GM12878 (cell line): ENCODE measurements around the gene ADD1. TPM values are rescaled to one million over a fixed set of nuclear protein-coding genes. Genes with fewer than 3 reads are reported as not detected.

Experiments
- ATF2 ChIP-seq: IDR thresholded peaks from 2 replicates; pipeline ENCODE4 v1.6.1; 2012; ENCODE audit warnings: low read length, inconsistent platforms
- BCL3 ChIP-seq: IDR thresholded peaks from 2 replicates; pipeline ENCODE4 v1.6.1; 2011; ENCODE audit warnings: borderline replicate concordance, low read depth, mild to moderate bottlenecking, moderate library complexity, low read length; ENCODE audit not compliant: insufficient read depth, poor library complexity, severe bottlenecking
- CHD1 ChIP-seq: IDR thresholded peaks from 2 replicates; pipeline ENCODE4 v1.6.1; 2012; ENCODE audit warnings: low read depth, low read length, improper control_type of control experiment
- EGR1 ChIP-seq, 2 experiments: IDR thresholded peaks; 1 replicate in 1 of 2; 2 replicates in 1 of 2; pipeline ENCODE4 v1.6.1; 2011 to 2012; ENCODE audit warnings: low read depth in 2 of 2, low read length in 2 of 2, borderline replicate concordance in 1 of 2, mild to moderate bottlenecking in 1 of 2, moderate library complexity in 1 of 2
- FOS ChIP-seq: IDR thresholded peaks from 3 replicates; pipeline ENCODE4 v1.6.1; 2011; ENCODE audit warnings: borderline replicate concordance; ENCODE audit not compliant: insufficient read length; ENCODE audit errors: extremely low read depth
- HSF1 ChIP-seq: fragments of 150-350 bp; IDR thresholded peaks from 2 replicates; pipeline ENCODE4 v1.6.1; 2014; ENCODE audit warnings: mild to moderate bottlenecking, low read depth, low read length
- IKZF1 ChIP-seq: fragments of 450-650 bp; conservative IDR thresholded peaks from 2 replicates; pipeline ENCODE4 v1.6.1; 2017; ENCODE audit warnings: antibody characterized with exemption, mild to moderate bottlenecking
- IKZF2 ChIP-seq, 2 experiments: fragments of 450-650 bp; IDR thresholded peaks; 2 replicates each; pipeline ENCODE4 v1.6.1; 2017; ENCODE audit warnings: mild to moderate bottlenecking in 2 of 2, moderate library complexity in 2 of 2
- IRF4 ChIP-seq: IDR thresholded peaks from 2 replicates; pipeline ENCODE4 v1.6.1; 2011; ENCODE audit warnings: low read depth, low read length
- JUND ChIP-seq: IDR thresholded peaks from 2 replicates; pipeline ENCODE4 v1.6.1; 2012; ENCODE audit warnings: low read depth, mild to moderate bottlenecking, low read length, improper control_type of control experiment, moderate library complexity
- NFYA ChIP-seq: IDR thresholded peaks from 2 replicates; pipeline ENCODE4 v1.6.1; 2011; ENCODE audit warnings: low read depth, mild to moderate bottlenecking, low read length, improper control_type of control experiment, borderline replicate concordance
- NR2C2 ChIP-seq: IDR thresholded peaks from 2 replicates; pipeline ENCODE4 v1.6.1; 2011; ENCODE audit warnings: borderline replicate concordance, low read depth; ENCODE audit not compliant: control insufficient read depth, insufficient read length
- RAD21 ChIP-seq: IDR thresholded peaks from 2 replicates; pipeline ENCODE4 v1.6.1; 2011; ENCODE audit warnings: mild to moderate bottlenecking, low read depth, low read length, moderate library complexity; ENCODE audit not compliant: insufficient read depth
- RELB ChIP-seq: fragments of 450-650 bp; IDR thresholded peaks from 2 replicates; pipeline ENCODE4 v1.6.1; 2017; ENCODE audit warnings: low read depth, mild to moderate bottlenecking, moderate library complexity
- SUPT20H ChIP-seq: IDR thresholded peaks from 2 replicates; pipeline ENCODE4 v1.6.1; 2011; ENCODE audit warnings: low read depth, mild to moderate bottlenecking, low read length, moderate library complexity, borderline replicate concordance; ENCODE audit not compliant: control insufficient read depth
- TAF1 ChIP-seq: IDR thresholded peaks from 2 replicates; pipeline ENCODE4 v1.6.1; 2011; ENCODE audit warnings: mild to moderate bottlenecking, low read depth, low read length, borderline replicate concordance
- TCF7 ChIP-seq: IDR thresholded peaks from 2 replicates; pipeline ENCODE4 v1.6.1; 2014; ENCODE audit warnings: antibody characterized with exemption, borderline replicate concordance
- ZBED1 ChIP-seq: IDR thresholded peaks from 2 replicates; pipeline ENCODE4 v1.6.1; 2016; ENCODE audit warnings: borderline replicate concordance
- ZNF24 ChIP-seq: fragments of 450-650 bp; IDR thresholded peaks from 2 replicates; pipeline ENCODE4 v1.6.1; 2017; ENCODE audit warnings: antibody characterized with exemption, mild to moderate bottlenecking
- ZNF384 ChIP-seq: IDR thresholded peaks from 2 replicates; pipeline ENCODE4 v1.6.1; 2012; ENCODE audit warnings: low read depth, mild to moderate bottlenecking, low read length, improper control_type of control experiment, borderline replicate concordance
- polyA plus RNA-seq, 11 experiments: library from polyadenylated mRNA; depleted of rRNA in 4 of 11; unstranded in 6 of 11; stranded (reverse) in 5 of 11; fragments of >200 nt; fragmentation: Nextera tagmentation in 4 of 11; fragmentation: Illumina TruSeq in 1 of 11; extraction: Ambion mirVana in 4 of 11; extraction: Trizol in 1 of 11; gene quantifications; 1 replicate in 1 of 11; 2 replicates in 10 of 11; pipeline versions ENCODE4 v1.2.1 to v1.2.3, GENCODE V29; 2011 to 2016; ENCODE audit warnings: inconsistent platforms in 2 of 11, missing spikeins in 2 of 11, low read depth in 1 of 11
- total RNA-seq, 4 experiments: library from RNA; depleted of rRNA in 3 of 4; stranded (reverse); fragments of >200 nt in 3 of 4; fragmentation: Illumina TruSeq in 1 of 4; extraction: Trizol in 1 of 4; gene quantifications; 2 replicates each; pipeline versions ENCODE4 v1.2.1 to v1.2.3, GENCODE V29; 2013 to 2021
- TF ChIP-seq, protein P1 (sequence below): fragments of 450-650 bp; IDR thresholded peaks from 2 replicates; pipeline ENCODE4 v1.6.1; 2018; ENCODE audit warnings: borderline replicate concordance, mild to moderate bottlenecking; ENCODE audit not compliant: partially characterized antibody

Gene ADD1
- total and polyA plus RNA-seq, 10 of the 15 experiments (the other 5 are each of a cell fraction or from before 2014, with no cell fraction given) = 21.6 to 182 (median 105) TPM

GRCh38 chr4:2798399-2799223, 45.0 kb upstream of the ADD1 start (continued):
- TF ChIP-seq, protein P1, sequence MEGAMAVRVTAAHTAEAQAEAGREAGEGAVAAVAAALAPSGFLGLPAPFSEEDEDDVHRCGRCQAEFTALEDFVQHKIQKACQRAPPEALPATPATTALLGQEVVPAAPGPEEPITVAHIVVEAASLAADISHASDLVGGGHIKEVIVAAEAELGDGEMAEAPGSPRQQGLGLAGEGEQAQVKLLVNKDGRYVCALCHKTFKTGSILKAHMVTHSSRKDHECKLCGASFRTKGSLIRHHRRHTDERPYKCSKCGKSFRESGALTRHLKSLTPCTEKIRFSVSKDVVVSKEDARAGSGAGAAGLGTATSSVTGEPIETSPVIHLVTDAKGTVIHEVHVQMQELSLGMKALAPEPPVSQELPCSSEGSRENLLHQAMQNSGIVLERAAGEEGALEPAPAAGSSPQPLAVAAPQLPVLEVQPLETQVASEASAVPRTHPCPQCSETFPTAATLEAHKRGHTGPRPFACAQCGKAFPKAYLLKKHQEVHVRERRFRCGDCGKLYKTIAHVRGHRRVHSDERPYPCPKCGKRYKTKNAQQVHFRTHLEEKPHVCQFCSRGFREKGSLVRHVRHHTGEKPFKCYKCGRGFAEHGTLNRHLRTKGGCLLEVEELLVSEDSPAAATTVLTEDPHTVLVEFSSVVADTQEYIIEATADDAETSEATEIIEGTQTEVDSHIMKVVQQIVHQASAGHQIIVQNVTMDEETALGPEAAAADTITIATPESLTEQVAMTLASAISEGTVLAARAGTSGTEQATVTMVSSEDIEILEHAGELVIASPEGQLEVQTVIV = no peak
- TF ChIP-seq JUND = no peak
- no peak for TF ChIP-seq FOS
- TF ChIP-seq ZNF384 = no peak
- TF ChIP-seq SUPT20H = no peak
- TF ChIP-seq NFYA = no peak
- TF ChIP-seq ATF2 = no peak
- TF ChIP-seq IKZF2 (IDR thresholded peaks at IDR 0.05) = peak; percentile 64 to 74
- no peak for TF ChIP-seq ZNF24
- TF ChIP-seq TAF1 = no peak
- no peak for TF ChIP-seq RAD21
- TF ChIP-seq IRF4 = no peak
- TF ChIP-seq HSF1 = no peak
- no peak for TF ChIP-seq ZBED1
- TF ChIP-seq EGR1 (IDR thresholded peaks at IDR 0.05; ENCODE audit: borderline replicate concordance in 1 of 2, low read depth in 2 of 2, low read length in 2 of 2) = peak in 1 of 2 experiments; percentile 53; a peak in 2 of 3 replicates
- peak; percentile 87 for TF ChIP-seq IKZF1
- TF ChIP-seq NR2C2 = no peak
- peak; percentile 65 for TF ChIP-seq RELB
- TF ChIP-seq TCF7 = no peak
- TF ChIP-seq CHD1 = no peak
- peak; percentile 28 for TF ChIP-seq BCL3
